ENCODE data around the gene MYBBP1A. TPM values are rescaled to one million over a fixed set of nuclear protein-coding genes. Genes with fewer than 3 reads are reported as not detected.

Gene MYBBP1A
- total RNA-seq, 5 donors from 2014 or later (not counting 1 experiment from before 2014, with no cell fraction given) = 57.0 to 102 (median 94.2) TPM

GRCh38 chr17:4525691-4526397 lies 29.3 kb downstream of the MYBBP1A start:
- CTCF ChIA-PET = no interaction called here
- H3K4me1 Mint-ChIP-seq = no peaks in the 10 kb centered on the region
- H3K27me3 Mint-ChIP-seq = peaks cover 0 to 4% of the 10 kb centered on the region in 2 donors
- H3K9me3 Mint-ChIP-seq = no peaks in the 10 kb centered on the region
- Histone ChIP-seq H3K27me3 (replicated peaks in 1 of 2; ENCODE audit: control insufficient read depth in 2 of 2, extremely low read depth in 1 of 2, insufficient read depth in 2 of 2, low read length in 1 of 2) (peaks cover 0 to 2% of the 10 kb centered on the region in 2 experiments), H3K4me1 (ENCODE audit: control insufficient read depth in 1 of 2, extremely low read depth in 1 of 2, insufficient read depth in 2 of 2, low read length in 2 of 2) (no peaks in the 10 kb centered on the region), H3K36me3 (ENCODE audit: control insufficient read depth in 2 of 2, extremely low read depth in 1 of 2, insufficient read depth in 1 of 2, low read length in 1 of 2) (no peaks in the 10 kb centered on the region), H3K4me3 (ENCODE audit: control insufficient read depth in 1 of 2, extremely low read depth in 1 of 2, low read length in 1 of 2) (no peak overlapping the region), H3K9me3 (no peaks in the 10 kb centered on the region), H3K27ac (ENCODE audit: low read length) (no peak overlapping the region)
- 85% methylated on average over 8 of the region's 11 CpGs for WGBS (ENCODE audit: insufficient coverage)
- no peak overlapping the region for H3K4me3 Mint-ChIP-seq
- DNase-seq (no peak), ATAC-seq (replicated peaks in 1 of 4) (no peak)
- POLR2A ChIA-PET = no interaction called here
- H3K27ac Mint-ChIP-seq = no peak overlapping the region
- no peaks in the 10 kb centered on the region for H3K36me3 Mint-ChIP-seq

GRCh38 chr17:4523946-4524345 lies 31.2 kb downstream of the MYBBP1A start:
- no peaks in the 10 kb centered on the region for H3K36me3 Mint-ChIP-seq
- ATAC-seq (replicated peaks in 1 of 4) (no peak), DNase-seq (no peak)
- H3K27me3 Mint-ChIP-seq = no peaks in the 10 kb centered on the region
- Histone ChIP-seq H3K36me3 (ENCODE audit: control insufficient read depth in 2 of 2, extremely low read depth in 1 of 2, insufficient read depth in 1 of 2, low read length in 1 of 2) (no peaks in the 10 kb centered on the region), H3K27me3 (replicated peaks in 1 of 2; ENCODE audit: control insufficient read depth in 2 of 2, extremely low read depth in 1 of 2, insufficient read depth in 2 of 2, low read length in 1 of 2) (peaks cover 0 to 15% of the 10 kb centered on the region in 2 experiments), H3K9me3 (no peaks in the 10 kb centered on the region), H3K4me3 (ENCODE audit: control insufficient read depth in 1 of 2, extremely low read depth in 1 of 2, low read length in 1 of 2) (no peak overlapping the region), H3K4me1 (ENCODE audit: control insufficient read depth in 1 of 2, extremely low read depth in 1 of 2, insufficient read depth in 2 of 2, low read length in 2 of 2) (peaks cover 0 to 2% of the 10 kb centered on the region in 2 experiments), H3K27ac (ENCODE audit: low read length) (no peak overlapping the region)
- H3K4me3 Mint-ChIP-seq = no peak overlapping the region
- ChIA-PET CTCF (no interaction called here), POLR2A (no interaction called here)
- H3K9me3 Mint-ChIP-seq = no peaks in the 10 kb centered on the region
- 78% methylated on average over 6 of the region's 8 CpGs for WGBS (ENCODE audit: insufficient coverage)
- H3K4me1 Mint-ChIP-seq = no peaks in the 10 kb centered on the region
- H3K27ac Mint-ChIP-seq = no peak overlapping the region

- Mint-ChIP-seq H3K27ac (no peak overlapping the region), H3K4me3 (no peak overlapping the region), H3K27me3 (no peaks in the 10 kb centered on the region), H3K36me3 (no peaks in the 10 kb centered on the region), H3K4me1 (no peaks in the 10 kb centered on the region), H3K9me3 (no peaks in the 10 kb centered on the region)
- no peaks in the 10 kb centered on the region for H3K36me3 ChIP-seq (ENCODE audit: control insufficient read depth in 2 of 2, extremely low read depth in 1 of 2, insufficient read depth in 1 of 2, low read length in 1 of 2)
- POLR2A ChIA-PET = no interaction called here
- DNase-seq (no peak), ATAC-seq (replicated peaks in 1 of 4) (no peak)
- peaks cover 0 to 2% of the 10 kb centered on the region in 2 experiments for H3K4me1 ChIP-seq (ENCODE audit: control insufficient read depth in 1 of 2, extremely low read depth in 1 of 2, insufficient read depth in 2 of 2, low read length in 2 of 2)
- no peak overlapping the region for H3K4me3 ChIP-seq (ENCODE audit: control insufficient read depth in 1 of 2, extremely low read depth in 1 of 2, low read length in 1 of 2)
- CTCF ChIA-PET = no interaction called here
- peaks cover 0 to 15% of the 10 kb centered on the region in 2 experiments for H3K27me3 ChIP-seq (replicated peaks in 1 of 2; ENCODE audit: control insufficient read depth in 2 of 2, extremely low read depth in 1 of 2, insufficient read depth in 2 of 2, low read length in 1 of 2)
- WGBS (ENCODE audit: insufficient coverage) = 86% methylated on average over 4 of the region's 6 CpGs
- H3K9me3 ChIP-seq = no peaks in the 10 kb centered on the region
- H3K27ac ChIP-seq (ENCODE audit: low read length) = no peak overlapping the region
Measured at GRCh38 chr17:4522661-4523060, 32.5 kb downstream of the MYBBP1A start.

- ATAC-seq (replicated peaks in 1 of 4) = no peak
Measured at GRCh38 chr17:4520894-4521600, 34.1 kb downstream of the MYBBP1A start.

GRCh38 chr17:4520060-4520893 lies 34.9 kb downstream of the MYBBP1A start:
- DNase-seq (no peak), ATAC-seq (replicated peaks in 1 of 4) (no peak)
- Mint-ChIP-seq H3K27me3 (no peaks in the 10 kb centered on the region), H3K4me1 (no peaks in the 10 kb centered on the region), H3K4me3 (no peak overlapping the region), H3K9me3 (no peaks in the 10 kb centered on the region), H3K36me3 (no peaks in the 10 kb centered on the region), H3K27ac (no peak overlapping the region)
- H3K36me3 ChIP-seq (ENCODE audit: control insufficient read depth in 2 of 2, extremely low read depth in 1 of 2, insufficient read depth in 1 of 2, low read length in 1 of 2) = no peaks in the 10 kb centered on the region
- H3K4me3 ChIP-seq (ENCODE audit: control insufficient read depth in 1 of 2, extremely low read depth in 1 of 2, low read length in 1 of 2) = no peak overlapping the region
- no peak overlapping the region for H3K27ac ChIP-seq (ENCODE audit: low read length)
- H3K27me3 ChIP-seq (replicated peaks in 1 of 2; ENCODE audit: control insufficient read depth in 2 of 2, extremely low read depth in 1 of 2, insufficient read depth in 2 of 2, low read length in 1 of 2) = peaks cover 0 to 18% of the 10 kb centered on the region in 2 experiments
- CTCF ChIA-PET = no interaction called here
- WGBS (ENCODE audit: insufficient coverage) = 89% methylated on average over 12 of the region's 19 CpGs
- POLR2A ChIA-PET = no interaction called here
- H3K4me1 ChIP-seq (ENCODE audit: control insufficient read depth in 1 of 2, extremely low read depth in 1 of 2, insufficient read depth in 2 of 2, low read length in 2 of 2) = peaks cover 0 to 2% of the 10 kb centered on the region in 2 experiments
- H3K9me3 ChIP-seq = no peaks in the 10 kb centered on the region

More at GRCh38 chr17:4520894-4521600, 34.1 kb downstream of the MYBBP1A start:
- no peak for DNase-seq
- Histone ChIP-seq H3K4me1 (ENCODE audit: control insufficient read depth in 1 of 2, extremely low read depth in 1 of 2, insufficient read depth in 2 of 2, low read length in 2 of 2) (peaks cover 0 to 2% of the 10 kb centered on the region in 2 experiments), H3K36me3 (ENCODE audit: control insufficient read depth in 2 of 2, extremely low read depth in 1 of 2, insufficient read depth in 1 of 2, low read length in 1 of 2) (no peaks in the 10 kb centered on the region), H3K9me3 (no peaks in the 10 kb centered on the region), H3K27me3 (replicated peaks in 1 of 2; ENCODE audit: control insufficient read depth in 2 of 2, extremely low read depth in 1 of 2, insufficient read depth in 2 of 2, low read length in 1 of 2) (peaks cover 0 to 18% of the 10 kb centered on the region in 2 experiments), H3K4me3 (ENCODE audit: control insufficient read depth in 1 of 2, extremely low read depth in 1 of 2, low read length in 1 of 2) (no peak overlapping the region), H3K27ac (ENCODE audit: low read length) (no peak overlapping the region)
- ChIA-PET POLR2A (interaction anchor here in 1 of 2 donors (0.6 kb wide), 1 partner anchor 780 kb away, joined by 6 read pairs; no protein-coding TSS in a partner anchor), CTCF (no interaction called here)
- 94% methylated on average over 3 of the region's 8 CpGs for WGBS (ENCODE audit: insufficient coverage)
- Mint-ChIP-seq H3K27ac (no peak overlapping the region), H3K4me3 (no peak overlapping the region), H3K27me3 (no peaks in the 10 kb centered on the region), H3K4me1 (no peaks in the 10 kb centered on the region), H3K36me3 (no peaks in the 10 kb centered on the region), H3K9me3 (no peaks in the 10 kb centered on the region)

- peaks cover 0 to 2% of the 10 kb centered on the region in 2 experiments for H3K4me1 ChIP-seq (ENCODE audit: control insufficient read depth in 1 of 2, extremely low read depth in 1 of 2, insufficient read depth in 2 of 2, low read length in 2 of 2)
- ChIA-PET POLR2A (no interaction called here), CTCF (no interaction called here)
- DNase-seq = no peak
- no peaks in the 10 kb centered on the region for H3K9me3 Mint-ChIP-seq
- H3K36me3 Mint-ChIP-seq = no peaks in the 10 kb centered on the region
- no peak for ATAC-seq (replicated peaks in 1 of 4)
- no peak overlapping the region for H3K4me3 Mint-ChIP-seq
- H3K4me3 ChIP-seq (ENCODE audit: control insufficient read depth in 1 of 2, extremely low read depth in 1 of 2, low read length in 1 of 2) = no peak overlapping the region
- H3K4me1 Mint-ChIP-seq = no peaks in the 10 kb centered on the region
- H3K36me3 ChIP-seq (ENCODE audit: control insufficient read depth in 2 of 2, extremely low read depth in 1 of 2, insufficient read depth in 1 of 2, low read length in 1 of 2) = no peaks in the 10 kb centered on the region
- no peak overlapping the region for H3K27ac ChIP-seq (ENCODE audit: low read length)
- WGBS (ENCODE audit: insufficient coverage) = 92% methylated on average over 10 of the region's 14 CpGs
- H3K27me3 ChIP-seq (replicated peaks in 1 of 2; ENCODE audit: control insufficient read depth in 2 of 2, extremely low read depth in 1 of 2, insufficient read depth in 2 of 2, low read length in 1 of 2) = peaks cover 0 to 18% of the 10 kb centered on the region in 2 experiments
- H3K9me3 ChIP-seq = no peaks in the 10 kb centered on the region
- H3K27ac Mint-ChIP-seq = no peak overlapping the region
- no peaks in the 10 kb centered on the region for H3K27me3 Mint-ChIP-seq
Measured at GRCh38 chr17:4519361-4519788, 35.8 kb downstream of the MYBBP1A start.

Measured in T-cell (primary cell).